Ovary (tissue), 9 donors: ENCODE data around the gene PRDM7. TPM values are rescaled to one million over a fixed set of nuclear protein-coding genes. Genes with fewer than 3 reads are reported as not detected.
"Not testable (repeated sequence)": the region's sequence is repeated elsewhere in the genome, so short reads cannot be mapped to it uniquely, and the experiment has no call there.

Experiments
- DNase-seq, 5 donors: peaks; one replicate each; pipeline ENCODE4 v3.0.0-alpha.2; 2019 to 2020
- H3K27ac ChIP-seq, 2 donors: fragments of 200-600 bp; one replicate each; pipeline versions ENCODE4 v1.5.1 to v1.8.0; 2019 to 2022
- H3K27me3 ChIP-seq: fragments of 200-600 bp; one replicate; pipeline ENCODE4 v1.8.0; 2022
- H3K36me3 ChIP-seq: fragments of 200-600 bp; sonication (generic); one replicate; pipeline ENCODE4 v1.5.1; 2019
- H3K4me1 ChIP-seq: one replicate; pipeline ENCODE4 v1.8.1; 2013; ENCODE audit warnings: mild to moderate bottlenecking, moderate library complexity; ENCODE audit not compliant: insufficient read depth
- H3K4me3 ChIP-seq: fragments of 200-600 bp; sonication (generic); one replicate; pipeline ENCODE4 v1.5.1; 2017
- H3K9me3 ChIP-seq, 2 donors: fragments of 200-600 bp in 1 of 2; sonication (generic) in 1 of 2; one replicate each; pipeline versions ENCODE4 v1.5.1 to v1.8.1; 2013 to 2019; ENCODE audit warnings: mild to moderate bottlenecking in 1 of 2, moderate library complexity in 1 of 2
- EP300 ChIP-seq: sonication (generic); formaldehyde crosslinking; IDR thresholded peaks from one replicate; pipeline ENCODE4 v1.6.1; 2017; ENCODE audit warnings: antibody characterized with exemption
- POLR2A ChIP-seq: fragments of 450-650 bp; IDR thresholded peaks from one replicate; pipeline ENCODE4 v1.6.1; 2017; ENCODE audit warnings: antibody characterized with exemption, mild to moderate bottlenecking, moderate library complexity
- WGBS, 3 donors: extraction: QIAGEN DNeasy Blood & Tissue Kit in 1 of 3; methylation state at CpG; one replicate each; pipeline versions ENCODE4 v1.1.5 to v1.1.7; 2013 to 2017; 5-methylcytosine and 5-hydroxymethylcytosine counted together
- intact Hi-C, 4 donors: fragments of 100-400 bp; cut with DNase I; formaldehyde crosslinking; loops; one replicate each; pipeline versions ENCODE4 v1.11.0 to v1.15.1; 2022 to 2023
- polyA plus RNA-seq, 2 donors: library from polyadenylated mRNA; stranded (reverse); fragments of 200-250 nt in 1 of 2; fragments of 350-450 nt in 1 of 2; fragmentation: Illumina TruSeq in 1 of 2; extraction: RNeasy Lipid Tissue Mini Kit (QIAGEN cat#74804) in 1 of 2; gene quantifications; one replicate each; pipeline ENCODE4 v1.2.3, GENCODE V29; 2013 to 2014
- total RNA-seq, 7 donors: library from RNA; depleted of rRNA in 2 of 7; stranded (reverse); fragments of >200 nt in 2 of 7; fragmentation: NEBNext Ultra II Directional in 3 of 7; extraction: Animal tissue kit (Norgen Biotek cat#: 25700) in 3 of 7; gene quantifications; one replicate each; pipeline versions ENCODE4 v1.1.0 to v1.2.4, GENCODE V29; 2016 to 2023
- TF ChIP-seq, protein P1 (sequence below), 3 donors: fragments of 450-650 bp in 2 of 3; fragments of 200-600 bp in 1 of 3; IDR thresholded peaks; one replicate each; pipeline versions ENCODE4 v1.5.1 to v1.8.0; 2016 to 2022; ENCODE audit warnings: antibody characterized with exemption in 3 of 3, mild to moderate bottlenecking in 1 of 3
- donor health status: DM: no; HTN: no; CAD: no; lungs with moderate emphysema.
- donor health status: DM: no; HTN: no; CAD: no.
- donor health status: Bipolar disorder and iron deficiency.
- donor health status: DM: yes; HTN: yes; CAD: no.
- donor health status: DM: no; HTN: no; CAD: no.
- donor health status: DM: yes; HTN: yes; CAD: no.

The PRDM7 gene
- total and polyA plus RNA-seq, 9 donors, result not detected

GRCh38 chr16:90061437-90061836 lies 15.7 kb downstream of the PRDM7 start:
- Histone ChIP-seq H3K27me3 (no peaks in the 10 kb centered on the region), H3K27ac (no peak overlapping the region), H3K36me3 (no peaks in the 10 kb centered on the region), H3K9me3 (no peaks in the 10 kb centered on the region), H3K4me3 (no peak overlapping the region), H3K4me1 (no peaks in the 10 kb centered on the region)
- no peak for TF ChIP-seq EP300
- TF ChIP-seq, protein P1, sequence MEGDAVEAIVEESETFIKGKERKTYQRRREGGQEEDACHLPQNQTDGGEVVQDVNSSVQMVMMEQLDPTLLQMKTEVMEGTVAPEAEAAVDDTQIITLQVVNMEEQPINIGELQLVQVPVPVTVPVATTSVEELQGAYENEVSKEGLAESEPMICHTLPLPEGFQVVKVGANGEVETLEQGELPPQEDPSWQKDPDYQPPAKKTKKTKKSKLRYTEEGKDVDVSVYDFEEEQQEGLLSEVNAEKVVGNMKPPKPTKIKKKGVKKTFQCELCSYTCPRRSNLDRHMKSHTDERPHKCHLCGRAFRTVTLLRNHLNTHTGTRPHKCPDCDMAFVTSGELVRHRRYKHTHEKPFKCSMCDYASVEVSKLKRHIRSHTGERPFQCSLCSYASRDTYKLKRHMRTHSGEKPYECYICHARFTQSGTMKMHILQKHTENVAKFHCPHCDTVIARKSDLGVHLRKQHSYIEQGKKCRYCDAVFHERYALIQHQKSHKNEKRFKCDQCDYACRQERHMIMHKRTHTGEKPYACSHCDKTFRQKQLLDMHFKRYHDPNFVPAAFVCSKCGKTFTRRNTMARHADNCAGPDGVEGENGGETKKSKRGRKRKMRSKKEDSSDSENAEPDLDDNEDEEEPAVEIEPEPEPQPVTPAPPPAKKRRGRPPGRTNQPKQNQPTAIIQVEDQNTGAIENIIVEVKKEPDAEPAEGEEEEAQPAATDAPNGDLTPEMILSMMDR (IDR thresholded peaks at IDR 0.05), result no peak
- no peak for TF ChIP-seq POLR2A
- intact Hi-C loops, result no loop called here
- DNase-seq, result no peak
- WGBS, 3 donors, result 62 to 77% (median 64%) methylated on average over 3 of the region's 3 CpGs

- DNase-seq, result no peak
- Histone ChIP-seq H3K9me3 (peaks cover 0 to 7% of the 10 kb centered on the region in 2 donors), H3K27me3 (no peaks in the 10 kb centered on the region), H3K27ac (no peak overlapping the region), H3K4me3 (no peak overlapping the region), H3K36me3 (no peaks in the 10 kb centered on the region), H3K4me1 (no peaks in the 10 kb centered on the region)
- intact Hi-C loops, result no loop called here
- WGBS, 3 donors, result 39 to 46% (median 45%) methylated on average over 8 of the region's 8 CpGs
- TF ChIP-seq EP300 (no peak), POLR2A (no peak)
- TF ChIP-seq, protein P1 (IDR thresholded peaks at IDR 0.05), result no peak
Measured at GRCh38 chr16:90057738-90058173, 19.4 kb downstream of the PRDM7 start.

- H3K4me1 ChIP-seq, intact Hi-C loops, H3K36me3 ChIP-seq, H3K9me3 ChIP-seq, H3K27me3 ChIP-seq, DNase-seq, H3K4me3 ChIP-seq, H3K27ac ChIP-seq: not testable (repeated sequence)
- 84 to 86% (median 86%) methylated on average over 15 of the region's 15 CpGs for WGBS, 3 donors
Measured at GRCh38 chr16:90056521-90056920, 20.6 kb downstream of the PRDM7 start.

GRCh38 chr16:90055371-90055770 lies 21.8 kb downstream of the PRDM7 start:
- Histone ChIP-seq H3K4me3 (no peak overlapping the region), H3K36me3 (no peaks in the 10 kb centered on the region), H3K27ac (no peak overlapping the region), H3K9me3 (peaks cover 0 to 7% of the 10 kb centered on the region in 2 donors), H3K27me3 (no peaks in the 10 kb centered on the region), H3K4me1 (no peaks in the 10 kb centered on the region)
- WGBS, 3 donors, result 72 to 81% (median 73%) methylated on average over 4 of the region's 4 CpGs
- no peak for DNase-seq
- intact Hi-C loops, result no loop called here
- TF ChIP-seq EP300 (no peak), POLR2A (no peak)
- TF ChIP-seq, protein P1 (IDR thresholded peaks at IDR 0.05), result no peak

DNA sequence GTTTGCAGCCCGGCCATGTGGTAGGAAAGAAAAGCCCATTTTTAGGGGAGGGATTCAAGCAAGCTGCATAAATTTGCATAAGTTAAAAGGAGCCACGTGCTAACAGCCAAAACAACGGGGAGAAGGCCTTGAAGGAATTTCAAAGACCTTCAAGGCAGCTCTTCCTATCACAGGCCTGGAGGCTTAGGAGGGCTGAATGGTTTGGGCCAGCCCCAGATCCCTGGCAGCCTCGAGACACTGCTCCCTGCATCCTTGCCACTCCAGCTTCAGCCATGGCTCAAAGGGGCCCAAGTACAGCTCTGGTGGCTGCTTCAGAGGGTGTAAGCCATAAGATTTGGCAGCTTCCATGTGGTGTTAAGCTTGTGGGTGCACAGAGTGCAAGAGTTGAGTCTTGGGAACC lies 22.6 kb downstream of the PRDM7 start:
- WGBS, 3 donors, result 45 to 63% (median 47%) methylated on average over 4 of the region's 4 CpGs
- intact Hi-C loops, result no loop called here
- peaks cover 0 to 7% of the 10 kb centered on the region in 2 donors for H3K9me3 ChIP-seq

More for the DNA sequence above, 22.6 kb downstream of the PRDM7 start:
- Histone ChIP-seq H3K36me3 (no peaks in the 10 kb centered on the region), H3K27ac (no peak overlapping the region), H3K4me1 (no peaks in the 10 kb centered on the region), H3K27me3 (no peaks in the 10 kb centered on the region), H3K4me3 (no peak overlapping the region)
- DNase-seq, result no peak
- no peak for TF ChIP-seq EP300
- TF ChIP-seq, protein P1 (IDR thresholded peaks at IDR 0.05), result no peak
- no peak for TF ChIP-seq POLR2A
